Activated T-helper 9 cell treated with anti-CD3 and anti-CD28 coated beads, Interleukin-2, amount 50 U/mL, for 16 hours (primary cell): Measurements from ENCODE around the gene CTF1.
"Not testable (repeated sequence)": the region's sequence is repeated elsewhere in the genome, so short reads cannot be mapped to it uniquely, and the experiment has no call there.

Experiments used
- DNase-seq: peaks from one replicate; pipeline ENCODE4 v3.0.0-alpha.2; 2020; ENCODE audit warnings: low read depth

CTF1 gene

DNA sequence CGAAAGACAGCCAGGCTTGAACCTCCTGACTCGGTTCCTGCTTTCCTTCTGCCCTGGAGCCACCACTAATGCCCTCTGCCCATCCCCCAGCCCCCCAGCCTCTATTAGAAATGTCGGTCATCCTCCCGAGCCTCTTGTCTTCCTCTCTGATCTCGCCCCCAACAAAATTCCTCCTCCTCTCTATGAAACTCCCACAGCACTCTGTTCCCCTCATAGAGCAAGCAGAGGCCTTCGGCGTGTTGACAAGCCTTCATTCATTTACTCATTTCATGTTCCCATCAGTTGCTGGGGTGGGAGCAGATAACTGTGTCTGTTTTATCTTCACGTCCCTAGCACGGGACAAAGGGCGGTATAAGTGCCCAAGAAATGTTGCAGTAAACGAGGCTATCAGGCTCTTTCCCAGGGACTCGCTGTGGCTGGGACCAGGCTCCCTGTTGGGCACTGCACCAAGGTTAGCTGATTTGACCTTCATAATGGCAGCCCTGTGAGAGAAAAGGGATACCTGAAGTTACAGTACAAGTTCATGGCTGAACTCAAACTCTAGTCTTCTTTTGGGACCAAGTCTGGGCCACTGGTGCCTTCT lies 34.7 kb downstream of the CTF1 start:
- no peak for DNase-seq

DNA sequence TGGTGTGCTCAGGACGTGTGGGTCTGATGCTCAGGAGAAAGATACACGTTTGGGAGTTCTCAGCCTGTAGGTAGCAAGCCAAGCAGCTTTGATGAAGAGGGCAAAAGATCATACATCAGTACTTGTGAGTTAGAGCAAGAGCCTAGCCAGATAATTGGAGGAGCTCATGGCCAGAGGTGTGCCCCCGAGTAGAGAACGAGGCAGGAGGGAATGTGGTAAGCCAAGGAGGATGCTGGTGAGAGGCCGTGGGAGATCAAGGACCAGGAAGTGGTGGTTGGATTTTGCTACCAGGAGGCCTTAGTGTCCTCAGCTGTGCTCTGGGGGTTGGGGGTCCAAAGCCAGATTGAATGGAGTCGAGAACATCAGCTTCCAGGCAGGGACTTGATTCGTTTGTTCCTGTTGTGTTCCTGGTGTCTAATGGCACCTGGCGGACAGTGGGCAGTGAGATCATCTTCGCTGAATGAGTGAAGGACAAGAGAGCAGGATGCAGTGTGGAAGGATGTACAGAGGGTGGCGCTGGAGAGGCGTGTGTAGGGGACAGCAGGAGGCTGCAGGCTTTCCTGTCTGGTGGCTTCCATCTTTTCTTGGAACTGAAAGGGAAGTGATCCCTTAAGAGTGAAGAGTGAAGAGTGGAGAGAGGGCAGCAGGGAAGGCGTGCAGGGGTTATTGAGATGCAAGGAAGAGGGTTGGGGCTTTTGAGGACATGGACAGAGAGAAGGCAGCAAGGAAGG lies 38.6 kb downstream of the CTF1 start:
- DNase-seq = no peak

DNA sequence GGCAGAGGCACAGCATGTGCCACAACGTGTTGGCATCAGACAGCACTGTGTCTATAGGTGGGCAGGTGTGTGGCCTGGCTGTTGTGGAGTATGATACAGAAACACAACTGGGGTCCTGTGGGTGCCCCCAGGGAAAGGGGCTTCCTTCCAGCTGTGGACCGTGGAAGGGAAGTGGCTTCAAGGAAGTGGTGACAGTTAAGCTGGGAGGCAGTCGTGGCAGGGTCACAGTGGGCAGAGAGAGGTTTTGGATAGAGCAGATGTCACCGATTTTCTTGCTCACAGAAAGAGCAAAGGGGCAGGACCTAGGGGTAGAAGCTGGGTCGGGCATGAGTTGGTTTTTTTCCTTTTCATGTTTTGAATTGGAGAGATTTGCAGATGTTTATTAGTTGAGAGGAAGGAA lies 41.3 kb downstream of the CTF1 start:
- DNase-seq = no peak

DNA sequence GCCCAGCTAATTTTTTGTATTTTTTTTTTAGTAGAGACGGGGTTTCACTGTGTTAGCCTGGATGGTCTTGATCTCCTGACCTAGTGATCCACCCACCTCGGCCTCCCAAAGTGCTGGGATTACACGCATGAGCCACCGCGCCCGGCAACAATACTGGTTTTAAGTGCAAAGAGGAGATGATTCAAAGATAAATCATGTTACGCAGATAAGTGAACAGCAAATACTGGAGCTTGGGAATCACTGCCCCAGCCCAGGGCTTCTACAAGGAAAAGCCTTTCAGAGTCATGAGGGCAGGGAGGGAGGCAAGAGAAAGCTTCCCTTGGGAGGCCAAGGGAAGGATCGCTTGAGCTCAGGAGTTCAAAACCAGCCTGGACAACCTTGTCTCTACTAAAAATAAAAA lies 43.2 kb downstream of the CTF1 start:
- not testable (repeated sequence) for DNase-seq

DNA sequence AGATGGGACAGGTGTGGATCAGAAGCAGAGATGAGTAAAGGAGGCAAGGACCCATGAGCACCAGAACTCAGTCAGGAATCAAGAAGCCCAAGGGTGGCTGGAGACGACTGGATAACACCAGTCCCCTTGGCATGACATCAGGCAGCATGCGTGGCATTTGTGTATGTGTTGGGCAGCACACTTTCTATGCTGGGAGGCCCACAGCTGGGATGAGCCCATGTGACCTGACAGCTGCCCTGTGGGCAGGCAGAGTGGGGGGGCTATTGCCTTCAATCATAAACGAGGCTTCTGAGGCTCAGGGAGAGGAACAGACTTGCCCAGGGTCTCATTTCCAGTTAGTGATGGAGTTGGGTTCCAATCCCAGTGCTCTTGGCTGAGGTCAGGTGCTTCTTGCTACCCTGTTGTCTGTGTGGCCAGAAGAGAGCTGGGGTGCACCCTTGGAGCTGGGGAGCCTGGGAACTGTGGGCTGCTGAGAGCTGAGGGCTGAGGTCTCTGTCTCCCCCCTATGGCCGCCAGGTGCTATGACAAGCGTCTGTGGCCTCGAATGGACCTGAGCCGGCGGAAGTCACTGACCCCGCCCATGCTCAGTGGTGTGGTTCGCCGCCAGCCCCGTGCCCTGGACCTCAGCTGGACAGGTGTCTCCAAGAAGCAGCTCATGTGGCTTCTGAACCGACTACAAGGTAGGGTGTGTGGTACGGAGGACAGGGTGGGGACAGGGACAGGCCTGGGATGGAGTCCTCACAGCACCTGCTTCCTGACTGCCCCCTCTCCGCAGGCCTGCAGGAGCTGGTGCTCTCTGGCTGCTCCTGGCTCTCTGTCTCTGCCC lies 45.4 kb downstream of the CTF1 start:
- DNase-seq = no peak

DNA sequence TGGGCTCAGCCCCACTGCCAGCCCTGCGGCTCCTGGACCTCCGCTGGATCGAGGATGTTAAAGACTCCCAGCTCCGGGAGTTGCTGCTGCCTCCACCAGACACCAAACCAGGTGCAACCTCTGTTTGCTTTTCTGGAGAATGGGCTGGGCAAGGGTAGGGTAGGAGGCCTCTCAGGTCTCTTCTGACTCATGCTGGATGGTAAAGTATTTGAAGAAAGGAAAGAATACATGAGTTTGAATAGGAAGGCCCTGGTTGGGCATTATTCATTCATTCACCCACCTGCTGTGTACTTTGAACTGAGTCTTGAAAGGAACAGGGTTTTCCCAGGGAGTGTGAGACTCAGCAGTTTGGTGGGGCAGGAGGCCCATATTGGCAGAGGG lies 46.0 kb downstream of the CTF1 start:
- no peak for DNase-seq

DNA sequence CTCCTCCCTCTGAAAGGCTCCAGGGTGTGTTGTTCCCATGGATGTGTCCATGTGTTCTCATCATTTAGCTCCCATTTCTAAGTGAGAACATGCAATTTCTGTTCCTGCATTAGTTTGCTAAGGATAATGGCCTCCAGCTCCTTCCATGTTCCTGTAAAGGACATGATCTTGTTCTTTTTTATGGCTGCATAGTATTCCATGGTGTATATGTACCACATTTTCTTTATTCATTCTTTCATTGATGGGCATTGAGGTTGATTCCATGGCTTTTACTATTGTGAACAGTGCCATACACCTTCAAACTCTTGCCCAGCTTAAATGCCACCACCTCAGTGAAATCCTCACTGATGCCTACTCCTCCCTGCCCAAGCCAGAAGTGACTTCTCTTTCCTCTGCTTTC lies 47.9 kb downstream of the CTF1 start:
- DNase-seq = no peak

DNA sequence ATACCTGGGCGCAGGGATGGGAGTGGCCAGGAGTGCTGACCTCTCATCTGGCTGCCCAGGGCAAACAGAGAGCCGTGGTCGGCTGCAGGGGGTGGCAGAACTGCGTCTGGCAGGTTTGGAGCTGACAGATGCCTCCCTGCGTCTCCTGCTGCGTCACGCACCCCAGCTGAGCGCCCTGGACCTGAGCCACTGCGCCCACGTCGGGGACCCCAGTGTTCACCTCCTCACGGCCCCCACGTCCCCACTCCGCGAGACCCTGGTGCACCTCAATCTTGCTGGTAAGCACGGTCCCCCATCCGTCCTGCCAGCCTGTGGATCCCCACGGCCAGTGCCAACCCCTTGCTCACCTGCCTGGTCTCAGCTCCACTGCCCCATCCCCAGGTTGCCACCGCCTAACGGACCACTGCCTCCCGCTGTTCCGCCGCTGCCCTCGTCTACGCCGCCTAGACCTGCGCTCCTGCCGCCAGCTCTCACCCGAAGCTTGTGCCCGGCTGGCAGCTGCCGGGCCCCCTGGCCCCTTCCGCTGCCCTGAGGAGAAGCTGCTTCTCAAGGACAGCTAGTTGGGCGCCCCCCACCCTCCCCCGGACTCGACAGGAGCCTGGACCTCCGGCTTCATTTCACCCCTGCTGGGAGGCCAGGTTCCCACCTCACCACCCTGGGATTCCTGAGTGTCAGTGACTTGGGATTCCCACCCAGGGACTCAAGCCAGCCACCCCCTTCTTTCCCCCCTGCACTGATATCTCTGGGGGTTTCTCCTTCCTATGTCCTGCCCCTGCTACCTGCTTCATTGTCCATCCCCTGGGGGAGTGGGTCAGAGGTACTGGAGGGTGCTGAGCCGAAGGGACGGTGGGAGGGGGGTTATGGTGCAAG lies 50.5 kb downstream of the CTF1 start:
- no peak for DNase-seq

DNA sequence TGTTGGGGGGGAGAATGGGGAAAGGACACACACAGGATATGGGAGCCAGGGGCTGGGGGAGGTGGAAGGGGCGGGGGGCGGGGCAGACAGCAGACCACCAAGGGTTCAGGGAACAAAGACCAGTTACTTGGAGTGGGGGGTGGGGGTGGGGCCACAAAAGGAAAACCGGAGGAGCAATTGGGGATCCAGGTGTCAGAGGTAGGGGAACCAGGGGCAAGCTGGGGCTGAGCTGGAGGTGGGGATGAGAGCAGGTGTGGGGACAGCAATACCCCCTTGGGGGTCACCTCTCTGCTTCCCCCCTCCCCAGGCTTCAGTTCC lies 51.1 kb downstream of the CTF1 start:
- no peak for DNase-seq

DNA sequence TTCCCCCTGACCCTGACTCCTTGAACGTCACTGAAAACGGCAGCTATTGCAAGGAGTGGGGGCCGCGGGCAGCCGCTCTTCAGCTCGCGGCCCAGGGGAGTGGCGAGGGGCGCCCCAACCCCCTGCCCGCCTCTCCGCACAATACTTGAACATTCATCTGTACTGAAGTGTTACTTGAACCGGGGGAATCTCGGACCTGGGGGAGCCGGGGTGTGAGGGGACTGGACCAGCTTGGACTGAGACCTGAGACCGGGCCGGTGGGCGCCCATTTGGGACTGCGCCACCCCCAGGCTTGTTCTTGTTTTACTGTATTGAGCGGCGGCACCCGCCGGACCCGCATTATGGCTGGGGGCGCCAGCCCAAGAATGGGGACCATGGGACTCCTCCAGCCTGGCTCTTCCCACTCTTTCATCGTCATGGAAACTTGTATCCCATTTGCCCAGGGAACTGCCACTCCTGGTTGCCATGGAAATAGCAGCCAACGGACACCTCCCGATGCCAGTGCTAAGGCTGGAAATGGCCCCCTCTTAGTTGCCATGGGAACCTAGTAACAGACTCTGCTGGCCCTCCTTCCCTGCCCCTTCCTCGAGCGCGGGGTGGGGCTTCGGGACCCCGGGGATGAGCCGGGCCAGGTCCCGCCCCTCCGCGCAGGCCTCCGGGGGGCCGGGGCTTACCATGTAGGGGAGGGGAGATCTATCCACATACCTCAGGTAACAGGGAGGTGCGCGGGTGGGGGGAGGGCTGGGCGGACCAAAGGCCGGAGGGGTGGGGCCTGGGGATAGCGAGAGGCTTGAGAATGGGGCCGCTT lies 51.6 kb downstream of the CTF1 start:
- DNase-seq = no peak

DNA sequence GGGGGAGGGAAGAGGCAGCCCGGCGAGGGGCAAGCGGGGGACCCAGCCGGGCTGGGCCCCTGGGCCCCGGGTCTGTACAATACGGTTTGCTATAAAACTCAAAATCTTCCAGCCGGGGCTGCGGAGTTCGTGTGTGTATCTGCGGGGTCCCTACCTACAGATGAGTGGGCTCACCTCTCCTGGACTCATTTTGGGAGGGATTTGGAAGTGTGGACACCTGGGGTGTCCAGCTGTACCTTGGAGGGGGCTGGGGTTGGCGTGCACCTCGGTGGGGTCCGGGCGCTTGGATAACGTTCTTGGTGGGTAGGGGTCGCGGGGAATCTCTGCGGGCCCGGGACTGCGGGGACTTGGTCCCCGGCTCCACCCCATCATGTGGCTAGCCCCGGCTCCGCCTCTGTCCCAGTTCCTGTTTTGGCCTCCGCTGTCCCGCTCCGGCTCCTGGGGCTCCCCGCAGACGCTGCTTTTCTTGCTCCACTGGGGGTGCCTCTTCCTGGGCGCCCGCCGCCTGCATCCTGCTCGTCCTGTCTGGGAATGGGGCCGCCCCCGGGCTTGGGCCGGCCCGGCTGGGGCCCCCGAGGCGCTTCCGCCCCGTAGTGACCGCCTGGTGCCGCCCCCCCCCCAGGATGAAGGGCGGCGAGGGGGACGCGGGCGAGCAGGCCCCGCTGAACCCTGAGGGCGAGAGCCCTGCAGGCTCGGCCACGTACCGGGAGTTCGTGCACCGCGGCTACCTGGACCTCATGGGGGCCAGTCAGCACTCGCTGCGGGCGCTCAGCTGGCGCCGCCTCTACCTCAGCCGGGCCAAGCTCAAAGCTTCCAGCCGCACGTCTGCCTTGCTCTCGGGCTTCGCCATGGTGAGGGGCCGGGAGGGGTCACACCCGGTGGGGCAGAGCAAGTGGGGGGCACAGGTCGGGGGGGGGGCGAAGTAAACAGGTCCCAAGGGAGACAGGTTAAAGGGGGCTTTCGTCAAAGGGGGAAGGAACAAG lies 52.5 kb downstream of the CTF1 start, which contains the start of gene ORAI3:
ORAI3 (plus strand) TSS at position 402 of the 983 bp plus-strand sequence; CDS start at position 624, 222 bp downstream.
- DNase-seq = no peak

DNA sequence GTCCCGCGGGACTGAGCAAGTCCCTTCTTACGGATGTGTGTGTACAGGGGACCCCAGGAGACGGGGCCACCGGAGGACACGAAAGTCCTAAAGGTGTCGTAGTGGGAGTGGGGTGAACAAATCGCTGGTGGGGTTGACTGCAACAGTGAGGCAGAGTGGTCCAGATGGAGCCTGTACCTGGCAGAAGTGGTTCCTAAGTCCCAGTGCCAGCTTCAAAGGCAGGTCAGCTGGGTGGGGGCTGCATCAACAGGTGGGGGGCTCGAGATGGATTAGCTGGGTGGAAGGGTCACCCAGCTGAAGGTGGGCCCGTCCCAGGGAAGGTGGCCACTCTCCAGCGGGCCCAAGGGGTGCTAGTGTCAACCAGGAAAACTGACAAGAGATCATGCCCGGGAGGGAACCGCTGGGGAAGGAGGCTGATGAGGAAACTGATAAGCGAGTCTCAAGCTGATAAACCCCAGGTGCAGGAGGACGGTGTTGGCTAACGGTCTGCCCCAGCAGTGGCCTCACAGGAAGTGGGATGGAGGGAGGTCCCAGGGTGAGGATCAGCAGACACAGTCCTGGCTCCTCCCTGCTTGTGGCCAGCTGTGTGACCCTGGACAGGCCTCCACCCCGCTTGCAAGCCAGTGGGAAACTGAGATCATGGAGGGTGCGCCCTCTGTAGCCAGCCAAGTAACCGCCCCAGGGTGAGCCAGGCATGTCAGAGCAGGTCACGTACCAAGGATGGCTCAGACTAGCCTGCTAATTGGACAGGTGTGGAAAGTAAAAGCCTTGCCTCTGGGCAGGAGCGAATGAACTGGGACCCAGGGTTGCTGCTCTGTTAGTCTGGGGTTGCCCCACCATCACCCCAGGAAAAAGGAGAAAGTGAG lies 53.5 kb downstream of the CTF1 start:
- DNase-seq = no peak

DNA sequence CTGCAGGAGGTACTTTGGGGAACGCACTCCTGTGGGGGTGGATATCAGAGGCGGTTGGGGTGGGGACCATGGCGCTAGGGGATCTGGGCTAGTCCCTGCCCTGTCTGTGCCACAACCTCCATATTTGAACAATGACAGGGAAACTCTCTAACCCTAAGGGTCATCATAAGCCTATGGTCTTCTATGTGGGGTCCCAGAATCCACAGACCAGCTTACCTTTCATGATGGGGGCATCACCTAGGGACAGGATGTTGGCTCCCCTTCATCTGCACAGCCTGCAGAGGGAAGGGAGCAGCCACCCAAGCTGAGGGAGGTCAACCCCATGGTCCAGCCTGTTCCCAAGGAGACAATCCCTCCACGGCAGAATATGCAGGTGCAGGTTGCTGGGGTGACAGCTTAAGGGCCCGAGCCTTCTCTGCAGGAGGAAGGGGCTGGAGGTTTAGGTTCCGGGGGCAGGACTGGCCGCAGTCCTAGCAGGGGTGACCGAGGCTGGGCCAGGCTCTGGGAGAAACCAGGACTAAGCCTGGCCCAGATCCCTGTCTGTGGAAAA lies 54.2 kb downstream of the CTF1 start:
- no peak for DNase-seq

DNA sequence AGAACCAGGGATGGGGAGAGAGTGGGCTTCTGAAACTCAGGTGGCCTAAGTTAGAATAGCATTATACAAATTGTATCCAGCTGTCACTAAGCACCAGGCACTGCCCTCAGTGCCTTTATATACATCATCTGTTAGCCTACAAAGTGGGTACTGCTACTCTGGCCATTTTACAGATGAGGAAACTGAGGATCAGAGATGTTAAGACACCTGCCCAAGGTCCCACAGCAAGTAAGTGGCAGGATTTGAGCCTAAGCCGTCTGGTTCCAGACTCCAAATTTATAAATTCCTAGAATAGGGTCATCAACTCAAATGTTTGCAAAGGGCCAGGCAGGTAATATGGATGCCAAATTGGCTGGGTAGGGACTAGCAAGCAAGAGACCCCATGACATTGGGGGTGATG lies 54.8 kb downstream of the CTF1 start:
- DNase-seq = no peak

DNA sequence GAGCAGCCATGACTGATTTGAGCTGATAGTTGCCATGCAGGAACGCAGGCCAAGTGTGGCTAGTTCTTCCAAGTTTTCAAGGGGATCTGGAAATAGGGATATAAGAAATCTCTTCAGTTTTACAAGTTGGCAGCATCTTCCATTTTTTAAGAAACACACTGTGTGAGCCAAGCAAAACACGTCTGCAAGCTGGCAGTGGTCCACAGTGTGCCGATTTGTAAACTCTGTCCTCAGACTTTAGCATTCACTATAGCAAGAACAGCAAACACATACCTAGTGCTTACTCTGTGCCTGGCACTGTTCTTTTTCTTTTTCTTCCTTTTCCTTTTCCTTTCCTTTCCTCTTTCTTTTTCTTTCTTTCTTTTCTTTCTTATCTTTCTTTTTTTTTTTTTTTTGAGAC lies 55.3 kb downstream of the CTF1 start:
- DNase-seq = no peak

DNA sequence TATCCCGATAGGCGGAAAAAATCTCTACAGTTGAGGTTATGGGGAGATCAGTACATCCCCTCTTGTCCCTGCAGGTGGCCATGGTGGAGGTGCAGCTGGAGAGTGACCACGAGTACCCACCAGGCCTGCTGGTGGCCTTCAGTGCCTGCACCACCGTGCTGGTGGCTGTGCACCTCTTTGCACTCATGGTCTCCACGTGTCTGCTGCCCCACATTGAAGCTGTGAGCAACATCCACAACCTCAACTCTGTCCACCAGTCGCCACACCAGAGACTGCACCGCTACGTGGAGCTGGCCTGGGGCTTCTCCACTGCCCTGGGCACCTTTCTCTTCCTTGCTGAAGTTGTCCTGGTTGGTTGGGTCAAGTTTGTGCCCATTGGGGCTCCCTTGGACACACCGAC lies 56.7 kb downstream of the CTF1 start:
- DNase-seq = no peak
